SK-N-SH (cell line): ENCODE results near the gene DPF1. TPM values are rescaled to one million over a fixed set of nuclear protein-coding genes. Genes with fewer than 3 reads are reported as not detected.

Experiments
- CTCF ChIA-PET: fragments of 300-600, 350-600 bp; formaldehyde crosslinking; extraction: SDS; loops from one replicate; lab custom pipeline; 2021; lab: Yijun Ruan, JAX
- POLR2A ChIA-PET: fragments of 350-600 bp; sonication (Branson Sonifier 250); formaldehyde crosslinking; extraction: SDS; loops from one replicate; lab custom pipeline; 2020; ENCODE audit warnings: antibody characterized with exemption, inconsistent platforms; lab: Yijun Ruan, JAX
- DNase-seq: peaks from one replicate; pipeline ENCODE4 v3.0.0; 2012
- H2AFZ ChIP-seq: fragments of 200-600 bp; sonication (generic); 2 replicates; pipeline ENCODE4 v1.8.1; 2016; ENCODE audit warnings: antibody characterized with exemption, mild to moderate bottlenecking, low read depth
- H3F3A ChIP-seq: fragments of 200-600 bp; sonication (generic); replicated peaks from 2 replicates; pipeline ENCODE3; 2016; ENCODE audit warnings: antibody characterized with exemption, mild to moderate bottlenecking; ENCODE audit not compliant: insufficient read depth
- H3K27ac ChIP-seq, 2 experiments: fragments of 200-500 bp in 1 of 2; fragments of 200-600 bp in 1 of 2; sonication (Bioruptor generic) in 1 of 2; sonication (generic), shearing (Covaris generic) in 1 of 2; 2 replicates each; pipeline versions ENCODE4 v1.5.1 to v1.6.1; 2014 to 2016; ENCODE audit warnings: low read depth in 2 of 2, inconsistent platforms in 1 of 2, low read length in 1 of 2, mild to moderate bottlenecking in 1 of 2, mixed read lengths in 1 of 2
- H3K27me3 ChIP-seq: fragments of 200-600 bp; sonication (generic), shearing (Covaris generic); 2 replicates; pipeline ENCODE4 v1.6.1; 2016; ENCODE audit warnings: mixed run types; ENCODE audit not compliant: insufficient read depth
- H3K36me3 ChIP-seq, 2 experiments: fragments of 200-500 bp in 1 of 2; fragments of 200-600 bp in 1 of 2; sonication (Bioruptor generic) in 1 of 2; sonication (generic) in 1 of 2; replicated peaks in 1 of 2; 2 replicates each; pipeline versions ENCODE3 to v1.5.1; 2014 to 2016; ENCODE audit warnings: low read length in 1 of 2, mild to moderate bottlenecking in 1 of 2; ENCODE audit not compliant: insufficient read depth in 2 of 2, control insufficient read depth in 1 of 2
- H3K4me1 ChIP-seq, 2 experiments: fragments of 200-500 bp in 1 of 2; fragments of 200-600 bp in 1 of 2; sonication (Bioruptor generic) in 1 of 2; sonication (generic), shearing (Covaris generic) in 1 of 2; 2 replicates each; pipeline versions ENCODE4 v1.5.1 to v1.6.1; 2014 to 2016; ENCODE audit warnings: low read depth in 1 of 2, low read length in 1 of 2, mixed run types in 1 of 2; ENCODE audit not compliant: insufficient read depth in 2 of 2, control insufficient read depth in 1 of 2
- H3K4me2 ChIP-seq: fragments of 200-600 bp; sonication (generic), shearing (Covaris generic); 2 replicates; pipeline ENCODE4 v1.6.1; 2017; ENCODE audit warnings: mixed run types
- H3K4me3 ChIP-seq, 2 experiments: fragments of 200-500 bp in 1 of 2; fragments of 200-600 bp in 1 of 2; sonication (Bioruptor generic) in 1 of 2; sonication (generic), shearing (Covaris generic) in 1 of 2; 2 replicates each; pipeline versions ENCODE4 v1.5.1 to v1.8.1; 2014 to 2016; ENCODE audit warnings: low read depth in 2 of 2, inconsistent platforms in 1 of 2, low read length in 1 of 2, mild to moderate bottlenecking in 1 of 2, mixed read lengths in 1 of 2, moderate library complexity in 1 of 2
- H3K79me2 ChIP-seq: fragments of 200-600 bp; sonication (generic); 2 replicates; pipeline ENCODE4 v1.8.1; 2017; ENCODE audit warnings: mild to moderate bottlenecking; ENCODE audit not compliant: insufficient read depth
- H3K9ac ChIP-seq: fragments of 200-600 bp; sonication (generic); 2 replicates; pipeline ENCODE4 v1.6.1; 2017; ENCODE audit warnings: mixed run types
- H3K9me2 ChIP-seq: fragments of 200-600 bp; sonication (generic); 2 replicates; pipeline ENCODE4 v1.6.1; 2017; ENCODE audit warnings: mixed run types
- H3K9me3 ChIP-seq: fragments of 200-600 bp; sonication (generic); 2 replicates; pipeline ENCODE4 v1.6.1; 2017; ENCODE audit warnings: mixed run types, mild to moderate bottlenecking, moderate library complexity
- H4K20me1 ChIP-seq: fragments of 200-600 bp; sonication (generic); 2 replicates; pipeline ENCODE4 v1.6.1; 2017; ENCODE audit warnings: mild to moderate bottlenecking, mixed run types; ENCODE audit not compliant: insufficient read depth
- CHD2 ChIP-seq: fragments of 150-350 bp; IDR thresholded peaks from 2 replicates; pipeline ENCODE4 v1.6.1; 2018; ENCODE audit warnings: low read length; ENCODE audit not compliant: partially characterized antibody
- CTCF ChIP-seq: fragments of 200-600 bp; sonication (generic); IDR thresholded peaks from 2 replicates; pipeline ENCODE4 v1.6.1; 2017; ENCODE audit warnings: antibody characterized with exemption, mild to moderate bottlenecking, moderate library complexity
- FOXJ3 ChIP-seq: sonication (generic); formaldehyde crosslinking; IDR thresholded peaks from 2 replicates; pipeline ENCODE4 v1.5.1; 2020; ENCODE audit warnings: mild to moderate bottlenecking, missing genetic modification reagents
- FOXM1 ChIP-seq: IDR thresholded peaks from 2 replicates; pipeline ENCODE4 v1.4.0; 2012; ENCODE audit warnings: low read depth, mild to moderate bottlenecking
- MEF2A ChIP-seq: IDR thresholded peaks from 2 replicates; pipeline ENCODE4 v1.4.0; 2012; ENCODE audit warnings: low read depth, borderline replicate concordance
- NFIC ChIP-seq: IDR thresholded peaks from 2 replicates; pipeline ENCODE4 v1.4.0; 2012; ENCODE audit warnings: borderline replicate concordance
- NRF1 ChIP-seq: IDR thresholded peaks from 2 replicates; pipeline ENCODE4 v1.6.1; 2012; ENCODE audit warnings: low read depth, mild to moderate bottlenecking, low read length
- POLR2AphosphoS5 ChIP-seq: IDR thresholded peaks from 2 replicates; pipeline ENCODE4 v1.6.1; 2012; ENCODE audit warnings: low read depth, low read length
- RAD21 ChIP-seq: IDR thresholded peaks from 2 replicates; pipeline ENCODE4 v1.6.1; 2012; ENCODE audit warnings: mild to moderate bottlenecking, low read length
- RFX5 ChIP-seq: IDR thresholded peaks from 2 replicates; pipeline ENCODE4 v1.6.1; 2012; ENCODE audit warnings: mild to moderate bottlenecking, improper control_type of control experiment, low read length
- RXRA ChIP-seq: IDR thresholded peaks from 2 replicates; pipeline ENCODE4 v1.4.0; 2012; ENCODE audit warnings: low read depth, mild to moderate bottlenecking, borderline replicate concordance
- SIN3A ChIP-seq: IDR thresholded peaks from 2 replicates; pipeline ENCODE4 v1.6.1; 2012; ENCODE audit warnings: low read depth, mild to moderate bottlenecking, low read length, moderate library complexity, borderline replicate concordance
- TEAD4 ChIP-seq: IDR thresholded peaks from 2 replicates; pipeline ENCODE4 v1.4.0; 2012; ENCODE audit warnings: mild to moderate bottlenecking, borderline replicate concordance; ENCODE audit not compliant: insufficient read depth
- USF2 ChIP-seq: fragments of 150-350 bp; IDR thresholded peaks from 2 replicates; pipeline ENCODE4 v1.6.1; 2017; ENCODE audit warnings: antibody characterized with exemption, low read length, low read depth, borderline replicate concordance
- ZBTB33 ChIP-seq: IDR thresholded peaks from 2 replicates; pipeline ENCODE4 v1.4.0; 2012; ENCODE audit warnings: low read depth, borderline replicate concordance
- WGBS: methylation state at CpG from one replicate; pipeline ENCODE4 v1.1.6; 2017; ENCODE audit warnings: low lambda C conversion rate; 5-methylcytosine and 5-hydroxymethylcytosine counted together
- polyA plus RNA-seq, 3 experiments: library from polyadenylated mRNA; depleted of rRNA; stranded (reverse); fragments of >200 nt; gene quantifications; 2 replicates each; pipeline ENCODE4 v1.2.3, GENCODE V29; 2012

DPF1 gene
- polyA plus RNA-seq, 1 of the 3 experiments (the other 2 are of a cell fraction) = 4.8 TPM

GRCh38 chr19:38250428-38250820 lies 26.4 kb upstream of the DPF1 start:
- CTCF ChIA-PET = interaction anchor here (0.8 to 4.2 kb wide), 6 partner anchors 16 to 348 kb away, joined by 3 to 24 read pairs (median 6); partner anchors contain the start of gene CATSPERG
- POLR2A ChIA-PET = no interaction called here

GRCh38 chr19:38248421-38248820 lies 24.4 kb upstream of the DPF1 start:
- no peak overlapping the region for H3K4me2 ChIP-seq
- no peaks in the 10 kb centered on the region for H3K36me3 ChIP-seq
- WGBS = 95% methylated on average over 7 of the region's 7 CpGs
- H3K9ac ChIP-seq = no peak overlapping the region
- CTCF ChIA-PET = interaction anchor here (1.1 to 7.2 kb wide), 2 partner anchors 14 to 86 kb away, joined by 4 to 76 read pairs; partner anchors contain the start of gene CATSPERG
- H3F3A ChIP-seq = no peaks in the 10 kb centered on the region
- no peak overlapping the region for H3K27ac ChIP-seq
- H3K9me3 ChIP-seq = no peaks in the 10 kb centered on the region
- H3K4me3 ChIP-seq = no peak overlapping the region
- H4K20me1 ChIP-seq = no peaks in the 10 kb centered on the region
- no peak for DNase-seq
- POLR2A ChIA-PET = no interaction called here
- no peaks in the 10 kb centered on the region for H3K9me2 ChIP-seq
- H3K4me1 ChIP-seq = peaks cover 0 to 16% of the 10 kb centered on the region in 2 experiments; a peak in 2 of 4 replicates
- no peak overlapping the region for H2AFZ ChIP-seq
- H3K27me3 ChIP-seq = no peaks in the 10 kb centered on the region
- no peaks in the 10 kb centered on the region for H3K79me2 ChIP-seq
- TF ChIP-seq FOXM1 (no peak), SIN3A (no peak), POLR2AphosphoS5 (no peak), ZBTB33 (no peak), USF2 (no peak), NFIC (no peak), CTCF (no peak), RXRA (no peak), NRF1 (no peak)

More at GRCh38 chr19:38250428-38250820, 26.4 kb upstream of the DPF1 start:
- no peaks in the 10 kb centered on the region for H3K79me2 ChIP-seq
- no peak overlapping the region for H3K4me2 ChIP-seq
- no peaks in the 10 kb centered on the region for H3K9me2 ChIP-seq
- H4K20me1 ChIP-seq = no peaks in the 10 kb centered on the region
- H3K36me3 ChIP-seq = no peaks in the 10 kb centered on the region
- H3K27me3 ChIP-seq = no peaks in the 10 kb centered on the region
- H3K27ac ChIP-seq = no peak overlapping the region
- no peak overlapping the region for H2AFZ ChIP-seq
- no peaks in the 10 kb centered on the region for H3K9me3 ChIP-seq
- H3K9ac ChIP-seq = no peak overlapping the region
- H3F3A ChIP-seq = no peaks in the 10 kb centered on the region
- no peak for TF ChIP-seq CHD2
- TF ChIP-seq MEF2A = no peak
- no peak for TF ChIP-seq NRF1
- TF ChIP-seq RAD21 = no peak
- TF ChIP-seq USF2 = no peak
- no peak for TF ChIP-seq TEAD4
- no peak for TF ChIP-seq FOXJ3 (CRISPR knock-in tag)
- no peak for TF ChIP-seq ZBTB33
- TF ChIP-seq FOXM1 = no peak
- TF ChIP-seq RFX5 = no peak
- peaks cover 0 to 16% of the 10 kb centered on the region in 2 experiments; a peak in 2 of 4 replicates for H3K4me1 ChIP-seq
- H3K4me3 ChIP-seq = no peak overlapping the region
- no peak for DNase-seq
